MM.1S (cell line): Measurements from ENCODE around the gene SPDEF.

ENCODE experiments used
- DNase-seq: peaks from one replicate; pipeline ENCODE4 v3.0.0-alpha.2; 2015
- H2AFZ ChIP-seq: fragments of 300-600 bp; sonication (generic); 2 replicates; pipeline ENCODE4 v1.6.0; 2016; ENCODE audit warnings: antibody characterized with exemption, low read length
- H3F3A ChIP-seq: fragments of 300-600 bp; sonication (generic); 2 replicates; pipeline ENCODE4 v1.6.1; 2016; ENCODE audit warnings: mild to moderate bottlenecking, antibody characterized with exemption, low read length, moderate library complexity, mixed read lengths; ENCODE audit not compliant: insufficient read depth
- H3K27ac ChIP-seq: fragments of 300-600 bp; sonication (generic); 2 replicates; pipeline ENCODE4 v1.5.1; 2016; ENCODE audit warnings: mild to moderate bottlenecking, low read length
- H3K27me3 ChIP-seq: fragments of 300-600 bp; sonication (generic); replicated peaks from 2 replicates; pipeline ENCODE4 v1.6.0; 2016; ENCODE audit warnings: low read length; ENCODE audit not compliant: insufficient read depth
- H3K36me3 ChIP-seq: fragments of 300-600 bp; sonication (generic); replicated peaks from 2 replicates; pipeline ENCODE4 v1.6.1; 2016; ENCODE audit warnings: mild to moderate bottlenecking, low read length, mixed read lengths; ENCODE audit not compliant: insufficient read depth
- H3K4me1 ChIP-seq: fragments of 300-600 bp; sonication (generic); 2 replicates; pipeline ENCODE4 v1.6.1; 2016; ENCODE audit warnings: low read length, mixed read lengths
- H3K4me2 ChIP-seq: fragments of 300-600 bp; sonication (generic); 2 replicates; pipeline ENCODE4 v1.6.0; 2016; ENCODE audit warnings: low read depth, low read length
- H3K4me3 ChIP-seq: fragments of 300-600 bp; sonication (generic); 2 replicates; pipeline ENCODE4 v1.5.1; 2016; ENCODE audit warnings: low read length, mixed read lengths
- H3K79me2 ChIP-seq: fragments of 300-600 bp; sonication (generic); 2 replicates; pipeline ENCODE4 v1.6.1; 2016; ENCODE audit warnings: mixed run types, low read length, mixed read lengths
- H3K9ac ChIP-seq: fragments of 300-600 bp; sonication (generic); 2 replicates; pipeline ENCODE4 v1.6.1; 2016; ENCODE audit warnings: low read length, mixed read lengths
- H3K9me2 ChIP-seq: fragments of 300-600 bp; sonication (generic); replicated peaks from 2 replicates; pipeline ENCODE4 v1.6.1; 2016; ENCODE audit warnings: mild to moderate bottlenecking, low read length, mixed read lengths; ENCODE audit not compliant: insufficient read depth
- H3K9me3 ChIP-seq: fragments of 300-600 bp; sonication (generic); replicated peaks from 2 replicates; pipeline ENCODE4 v1.6.1; 2016; ENCODE audit warnings: mild to moderate bottlenecking, low read length, mixed read lengths; ENCODE audit not compliant: insufficient read depth
- H4K20me1 ChIP-seq: fragments of 300-600 bp; sonication (generic); 2 replicates; pipeline ENCODE4 v1.6.1; 2016; ENCODE audit warnings: mild to moderate bottlenecking, low read length, moderate library complexity, mixed read lengths; ENCODE audit not compliant: insufficient read depth
- EZH2 ChIP-seq: fragments of 300-600 bp; sonication (generic); optimal IDR thresholded peaks from 2 replicates; pipeline ENCODE3; 2017; ENCODE audit warnings: low read depth, mild to moderate bottlenecking, antibody characterized with exemption, low read length, mixed read lengths
- EZH2phosphoT487 ChIP-seq: fragments of 300-600 bp; sonication (generic); IDR thresholded peaks from 2 replicates; pipeline ENCODE4 v1.6.1; 2018; ENCODE audit warnings: antibody characterized with exemption, low read length
- TF ChIP-seq, protein P1 (sequence below): fragments of 300-600 bp; sonication (generic); IDR thresholded peaks from 2 replicates; pipeline ENCODE4 v1.5.1; 2016; ENCODE audit warnings: antibody characterized with exemption, low read length, mixed read lengths

Gene SPDEF

DNA sequence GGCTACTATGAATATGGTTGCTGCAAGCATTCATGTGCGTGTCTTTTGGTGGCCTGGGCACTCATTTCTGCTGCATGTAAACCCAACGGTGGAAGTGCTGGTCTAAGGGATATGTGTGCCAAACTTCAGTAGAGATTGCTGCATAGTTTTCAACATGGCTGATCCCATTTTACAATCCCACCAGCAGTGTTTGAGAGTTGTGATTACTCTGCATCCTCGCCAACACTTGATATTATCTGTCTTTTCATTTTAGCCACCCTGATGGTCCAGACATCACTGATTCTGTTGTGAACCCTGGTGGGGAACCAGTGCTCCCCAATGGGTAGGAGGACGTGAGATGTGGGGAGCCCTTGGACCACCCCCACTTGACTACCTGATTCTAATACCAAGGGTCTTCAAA lies 62.8 kb downstream of the SPDEF start:
- no peaks in the 10 kb centered on the region for H3F3A ChIP-seq
- H3K4me3 ChIP-seq = no peak overlapping the region
- no peaks in the 10 kb centered on the region for H3K9me2 ChIP-seq
- H3K36me3 ChIP-seq = no peaks in the 10 kb centered on the region
- no peaks in the 10 kb centered on the region for H3K79me2 ChIP-seq
- H3K9me3 ChIP-seq = no peaks in the 10 kb centered on the region
- no peaks in the 10 kb centered on the region for H3K27me3 ChIP-seq
- no peak overlapping the region for H3K27ac ChIP-seq
- no peak for TF ChIP-seq EZH2phosphoT487
- TF ChIP-seq, protein P1, sequence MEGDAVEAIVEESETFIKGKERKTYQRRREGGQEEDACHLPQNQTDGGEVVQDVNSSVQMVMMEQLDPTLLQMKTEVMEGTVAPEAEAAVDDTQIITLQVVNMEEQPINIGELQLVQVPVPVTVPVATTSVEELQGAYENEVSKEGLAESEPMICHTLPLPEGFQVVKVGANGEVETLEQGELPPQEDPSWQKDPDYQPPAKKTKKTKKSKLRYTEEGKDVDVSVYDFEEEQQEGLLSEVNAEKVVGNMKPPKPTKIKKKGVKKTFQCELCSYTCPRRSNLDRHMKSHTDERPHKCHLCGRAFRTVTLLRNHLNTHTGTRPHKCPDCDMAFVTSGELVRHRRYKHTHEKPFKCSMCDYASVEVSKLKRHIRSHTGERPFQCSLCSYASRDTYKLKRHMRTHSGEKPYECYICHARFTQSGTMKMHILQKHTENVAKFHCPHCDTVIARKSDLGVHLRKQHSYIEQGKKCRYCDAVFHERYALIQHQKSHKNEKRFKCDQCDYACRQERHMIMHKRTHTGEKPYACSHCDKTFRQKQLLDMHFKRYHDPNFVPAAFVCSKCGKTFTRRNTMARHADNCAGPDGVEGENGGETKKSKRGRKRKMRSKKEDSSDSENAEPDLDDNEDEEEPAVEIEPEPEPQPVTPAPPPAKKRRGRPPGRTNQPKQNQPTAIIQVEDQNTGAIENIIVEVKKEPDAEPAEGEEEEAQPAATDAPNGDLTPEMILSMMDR = no peak
- TF ChIP-seq EZH2 = no peak
- no peak overlapping the region for H3K4me2 ChIP-seq
- no peaks in the 10 kb centered on the region for H3K4me1 ChIP-seq
- H2AFZ ChIP-seq = no peak overlapping the region
- no peak overlapping the region for H3K9ac ChIP-seq
- no peaks in the 10 kb centered on the region for H4K20me1 ChIP-seq
- DNase-seq = no peak

DNA sequence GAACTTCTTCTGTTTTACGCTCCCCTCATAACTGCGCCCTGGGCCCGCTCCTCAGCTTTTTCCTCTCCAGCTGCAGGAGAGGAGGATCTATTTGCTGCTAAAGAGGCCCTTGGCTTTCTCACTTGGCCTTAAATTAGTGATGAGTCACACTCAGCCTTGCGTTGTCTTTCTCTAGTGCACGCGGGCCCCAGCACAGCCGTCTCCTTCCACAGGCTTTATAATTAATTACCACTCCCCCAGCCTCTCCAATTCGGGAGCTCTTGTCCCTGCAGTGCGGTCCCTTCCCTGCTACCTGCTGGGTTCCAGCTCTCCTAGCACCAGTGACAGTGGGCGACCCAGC lies 65.1 kb downstream of the SPDEF start:
- no peaks in the 10 kb centered on the region for H4K20me1 ChIP-seq
- no peaks in the 10 kb centered on the region for H3K9me3 ChIP-seq
- no peak overlapping the region for H3K4me2 ChIP-seq
- H3K9ac ChIP-seq = no peak overlapping the region
- no peaks in the 10 kb centered on the region for H3K27me3 ChIP-seq
- no peak overlapping the region for H3K4me3 ChIP-seq
- TF ChIP-seq EZH2phosphoT487 (no peak), EZH2 (no peak)
- TF ChIP-seq, protein P1 = no peak
- H3K4me1 ChIP-seq = no peaks in the 10 kb centered on the region
- H3F3A ChIP-seq = no peaks in the 10 kb centered on the region
- H3K27ac ChIP-seq = no peak overlapping the region
- no peak for DNase-seq
- H3K9me2 ChIP-seq = no peaks in the 10 kb centered on the region
- no peak overlapping the region for H2AFZ ChIP-seq
- no peaks in the 10 kb centered on the region for H3K36me3 ChIP-seq
- peaks cover 5% of the 10 kb centered on the region; the same call in 1 of the 2 replicates for H3K79me2 ChIP-seq

DNA sequence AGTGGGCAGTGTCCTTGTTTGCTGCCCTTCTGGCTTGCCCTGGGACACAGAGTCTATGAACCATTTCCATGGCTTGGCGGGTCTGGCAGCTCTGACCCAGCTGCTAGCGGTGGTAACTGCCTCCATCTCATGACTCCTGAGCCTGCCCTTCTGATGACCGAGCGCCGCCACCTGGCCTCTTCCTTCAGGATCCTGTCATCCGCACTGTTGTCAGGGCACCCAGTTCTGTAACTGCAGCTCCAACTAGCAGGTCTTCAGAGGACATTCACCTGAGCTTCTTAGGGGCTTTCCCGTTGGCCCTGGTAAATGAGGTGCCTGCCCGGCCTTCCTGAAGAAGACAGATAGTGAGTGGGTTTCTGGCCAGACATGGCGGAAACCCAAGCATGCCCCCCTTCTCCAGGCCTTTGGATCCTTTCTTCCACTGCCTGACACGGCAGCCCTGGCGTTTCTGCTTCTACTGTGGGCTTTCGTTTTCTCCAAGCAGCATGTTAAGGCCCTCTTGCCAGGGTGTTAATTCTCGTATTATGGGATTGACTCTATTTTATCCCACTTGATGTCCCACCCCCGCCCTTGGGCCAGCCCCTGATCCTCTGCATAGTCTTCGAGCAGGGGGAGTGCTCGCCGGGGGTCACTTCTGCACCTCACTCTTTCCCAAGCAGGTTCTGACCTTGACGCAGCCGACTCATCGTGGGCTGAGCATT lies 65.6 kb downstream of the SPDEF start:
- Histone ChIP-seq H3K79me2 (peaks cover 7% of the 10 kb centered on the region), H3K4me3 (no peak overlapping the region), H2AFZ (no peak overlapping the region), H3F3A (0 out of 2 replicates have a peak, but pooled peaks cover 2% of the 10 kb centered on the region), H4K20me1 (no peaks in the 10 kb centered on the region), H3K9me3 (no peaks in the 10 kb centered on the region), H3K27ac (no peak overlapping the region), H3K27me3 (no peaks in the 10 kb centered on the region), H3K4me2 (no peak overlapping the region), H3K9ac (no peak overlapping the region), H3K4me1 (peaks cover 2% of the 10 kb centered on the region; the same call in 1 of the 2 replicates), H3K9me2 (no peaks in the 10 kb centered on the region), H3K36me3 (no peaks in the 10 kb centered on the region)
- TF ChIP-seq, protein P1 = no peak
- TF ChIP-seq EZH2 (no peak), EZH2phosphoT487 (no peak)
- no peak for DNase-seq
